NCI-H510A (cell line): ENCODE results near the gene POU6F2.
"Not testable (repeated sequence)": the region's sequence is repeated elsewhere in the genome, so short reads cannot be mapped to it uniquely, and the experiment has no call there.

Experiments
- DNase-seq: peaks from one replicate; lab custom pipeline; 2025; lab: John Stamatoyannopoulos, UW

POU6F2 gene

DNA sequence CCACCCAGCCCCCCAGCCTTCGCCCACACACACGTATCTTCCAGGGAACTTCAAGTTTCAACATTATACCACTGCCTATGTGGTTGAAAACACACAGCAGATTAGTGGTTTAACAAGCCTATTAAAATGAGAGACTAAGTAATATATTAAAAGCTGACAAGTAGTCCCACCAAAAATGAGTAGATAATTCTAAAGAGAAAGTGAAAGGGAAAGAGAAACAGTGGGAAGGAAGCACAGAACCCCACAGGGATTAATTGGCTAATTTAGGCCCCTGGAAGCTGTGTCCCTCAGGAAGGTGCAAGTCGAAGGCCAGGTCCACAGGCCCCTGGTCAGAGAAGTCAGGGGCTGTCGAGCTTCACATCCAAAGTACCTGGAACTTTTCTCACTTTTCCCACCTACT lies 378.0 kb downstream of the POU6F2 start:
- no peak for DNase-seq

DNA sequence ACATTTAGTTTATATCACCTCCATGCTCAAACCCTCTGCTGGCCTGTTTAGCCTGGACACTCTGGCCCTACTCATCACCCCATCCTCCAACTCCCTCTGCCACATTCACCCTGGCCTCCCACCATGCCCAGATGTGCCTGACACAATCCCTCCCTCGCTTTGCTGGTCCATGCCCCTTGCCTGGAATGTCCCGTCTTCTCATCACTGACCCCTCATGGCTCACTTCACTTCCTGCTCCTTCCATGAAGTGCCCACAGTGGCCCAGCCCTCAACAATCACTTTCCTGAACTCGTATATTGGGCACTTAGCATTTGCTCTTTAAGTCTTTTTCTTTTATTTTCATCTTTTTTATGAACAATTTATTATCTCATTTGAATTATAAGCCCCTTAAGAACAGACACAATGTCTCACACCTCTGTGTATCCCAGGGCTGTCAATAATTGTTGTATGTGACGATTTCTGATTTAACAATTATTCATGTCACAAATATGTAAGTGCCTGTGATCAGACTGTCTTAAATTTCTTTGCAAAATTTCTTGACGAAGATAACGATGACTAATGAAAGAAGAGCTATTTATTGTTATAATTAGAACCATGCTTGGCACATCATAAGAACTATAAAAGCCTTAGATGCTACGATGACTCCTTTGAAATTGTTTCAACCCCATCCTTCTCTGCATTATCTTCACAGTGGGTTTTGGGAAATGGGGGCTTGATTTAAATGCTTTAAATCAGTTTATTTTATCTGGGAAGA lies 378.6 kb downstream of the POU6F2 start:
- DNase-seq = no peak

DNA sequence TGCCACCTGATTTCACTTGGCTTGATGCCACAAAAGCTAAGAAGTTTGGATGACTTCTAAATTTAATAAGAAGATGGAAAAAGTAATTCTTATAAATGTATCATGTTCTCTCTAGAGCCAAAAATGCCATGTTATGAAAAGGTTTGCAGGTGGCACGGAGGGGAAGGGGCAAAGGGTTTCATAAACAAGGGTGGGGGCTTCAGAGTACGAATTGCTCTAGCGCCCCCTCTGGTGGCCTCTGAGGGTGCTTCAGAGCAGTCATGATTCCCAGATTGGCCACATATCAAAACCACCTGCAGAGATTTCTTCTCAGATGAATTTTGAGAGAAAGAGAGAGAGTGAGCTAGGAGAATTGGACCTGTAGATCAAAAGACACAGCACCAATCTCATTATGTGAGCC lies 379.9 kb downstream of the POU6F2 start:
- DNase-seq = no peak

DNA sequence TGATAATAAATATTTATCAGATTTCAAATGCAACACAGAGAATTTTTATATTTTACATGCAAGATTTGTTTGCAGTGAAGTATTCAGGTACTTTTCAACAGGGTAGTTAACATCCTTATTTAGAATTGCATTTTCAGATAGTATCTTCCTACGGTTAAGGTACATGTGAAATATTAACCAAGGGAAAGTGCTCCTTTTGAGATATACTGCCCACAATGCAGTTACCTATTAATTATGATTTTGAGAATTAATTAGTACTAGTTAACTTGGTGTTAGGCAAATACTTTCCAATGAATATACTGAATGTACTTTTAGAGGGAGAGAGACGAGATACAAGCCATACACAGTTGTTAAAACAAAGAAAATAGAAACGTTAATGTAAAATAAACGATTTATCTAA lies 382.3 kb downstream of the POU6F2 start:
- no peak for DNase-seq

DNA sequence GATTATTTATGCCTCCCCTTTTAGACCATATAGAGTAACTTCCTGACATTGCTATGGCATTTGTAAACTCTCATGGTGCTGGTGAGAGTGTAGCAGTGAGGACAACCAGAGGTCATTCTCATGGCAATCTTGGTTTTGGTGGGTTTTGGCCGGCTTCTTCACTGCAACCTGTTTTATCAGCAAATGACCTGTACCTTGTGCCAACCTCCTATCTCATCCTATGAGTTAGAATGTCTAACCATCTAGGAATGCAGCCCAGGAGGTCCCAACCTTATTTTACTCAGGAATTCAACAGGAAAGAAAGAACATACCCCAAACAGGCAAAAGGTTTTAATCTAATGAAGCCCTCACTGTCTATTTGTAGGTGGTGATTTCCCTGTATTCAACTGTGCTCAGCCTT lies 383.1 kb downstream of the POU6F2 start:
- DNase-seq = no peak

DNA sequence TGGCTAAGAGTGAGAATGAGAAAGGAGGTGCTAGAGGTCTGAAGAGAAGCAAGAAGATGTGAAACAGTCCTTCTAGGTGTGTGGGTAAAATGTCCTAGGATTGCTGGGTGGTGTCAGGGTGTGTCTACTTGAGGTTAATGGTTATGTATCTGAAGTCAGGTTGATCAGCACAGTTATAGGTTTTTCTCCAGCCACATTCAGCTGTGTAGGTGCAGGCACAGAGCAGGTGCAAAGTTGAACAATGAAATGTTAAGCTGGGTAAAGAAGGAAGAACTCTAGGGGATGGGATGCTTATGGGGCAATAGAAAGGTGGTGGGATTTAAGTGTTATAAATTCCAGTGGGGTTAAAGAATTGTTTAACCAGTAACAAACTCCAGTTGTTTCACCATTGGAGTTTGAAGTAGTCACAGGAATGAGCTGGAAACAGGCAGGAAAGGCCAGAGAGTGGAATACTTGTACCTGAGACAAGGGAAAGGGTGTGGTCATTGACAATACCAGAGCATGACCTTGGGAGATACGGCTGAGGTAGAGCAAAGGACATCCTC lies 388.1 kb downstream of the POU6F2 start:
- DNase-seq = no peak

DNA sequence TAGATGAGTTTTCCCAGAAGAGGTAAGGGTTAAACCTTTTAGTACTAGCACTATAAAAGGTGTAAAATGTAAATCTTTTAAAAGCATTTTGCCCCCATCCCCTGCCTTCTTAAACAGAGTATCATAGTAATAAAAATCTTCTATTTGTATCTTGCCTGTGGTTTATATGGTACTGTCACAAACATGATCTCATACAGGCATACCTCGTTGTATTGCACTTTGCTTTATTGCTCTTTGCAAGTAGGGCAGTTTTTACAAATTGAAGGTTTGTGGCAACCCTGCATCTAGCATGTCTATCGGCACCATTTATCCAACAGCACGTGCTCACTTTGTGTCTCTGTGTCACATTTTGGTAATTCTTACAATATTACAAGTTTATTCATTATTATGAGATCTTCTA lies 389.7 kb downstream of the POU6F2 start:
- no peak for DNase-seq

DNA sequence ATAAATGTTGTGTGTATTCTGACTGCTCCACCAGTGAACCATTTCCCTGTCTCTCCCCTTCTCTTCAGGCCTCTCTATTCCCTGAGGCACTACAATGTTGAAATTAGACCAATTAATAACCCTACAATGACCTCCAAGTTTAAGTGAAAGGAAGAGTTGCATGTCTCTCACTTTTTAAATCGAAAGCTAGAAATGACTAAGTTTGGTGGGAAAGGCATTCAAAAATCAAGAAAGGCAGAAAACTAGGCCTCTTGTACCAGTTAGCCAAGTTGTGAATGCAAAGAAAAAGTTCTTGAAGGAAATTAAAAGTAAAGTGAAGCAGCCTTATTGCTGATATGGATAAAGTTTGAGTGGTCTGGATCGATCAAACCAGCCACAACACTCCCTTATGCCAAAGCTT lies 390.2 kb downstream of the POU6F2 start:
- no peak for DNase-seq

DNA sequence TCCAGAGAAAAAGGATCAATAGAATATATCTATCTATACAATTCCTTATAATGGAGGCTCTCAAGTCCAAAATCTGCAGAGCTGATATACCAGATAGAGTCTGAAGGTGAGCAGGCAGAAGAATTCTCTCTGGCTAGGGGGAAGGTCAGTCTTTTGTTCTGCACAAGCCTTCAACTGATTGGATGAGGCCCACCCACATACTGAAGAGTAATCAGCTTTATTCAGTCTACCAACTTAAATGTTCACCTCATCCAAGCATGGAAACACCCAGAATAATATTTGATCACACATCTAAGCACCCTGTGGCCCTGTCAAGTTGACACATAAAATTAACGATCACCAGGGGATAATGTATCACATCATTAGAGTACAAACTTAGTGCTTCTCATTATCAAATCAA lies 394.7 kb downstream of the POU6F2 start:
- no peak for DNase-seq

DNA sequence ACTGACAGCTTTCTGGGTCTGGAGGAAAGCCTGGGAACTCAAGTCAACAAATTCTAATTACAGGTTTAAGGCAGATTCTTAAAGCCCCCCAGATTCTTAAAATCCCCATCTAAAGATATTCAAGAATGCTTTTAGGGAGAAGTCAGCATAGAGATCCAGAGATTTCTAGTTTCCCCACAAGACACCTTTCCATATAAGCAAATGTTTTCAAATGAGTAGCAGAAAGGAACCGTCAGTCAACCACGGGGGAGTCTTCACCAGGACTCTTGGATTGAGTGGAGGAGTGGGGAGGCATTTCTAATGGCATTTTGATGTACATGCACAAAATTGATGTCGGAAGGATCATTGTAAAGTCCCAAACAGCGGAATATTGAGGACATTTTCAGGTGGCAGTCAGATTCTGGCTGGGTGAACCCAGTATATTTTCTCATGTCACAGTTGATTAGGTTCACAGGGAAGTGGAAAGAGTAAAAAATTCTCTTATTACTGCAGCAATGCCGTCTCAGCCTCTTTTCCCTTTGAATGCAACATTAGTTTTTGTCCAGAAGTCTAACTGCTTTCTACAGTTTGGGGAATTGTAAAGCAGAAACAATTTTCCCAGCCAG lies 396.8 kb downstream of the POU6F2 start:
- DNase-seq = no peak

DNA sequence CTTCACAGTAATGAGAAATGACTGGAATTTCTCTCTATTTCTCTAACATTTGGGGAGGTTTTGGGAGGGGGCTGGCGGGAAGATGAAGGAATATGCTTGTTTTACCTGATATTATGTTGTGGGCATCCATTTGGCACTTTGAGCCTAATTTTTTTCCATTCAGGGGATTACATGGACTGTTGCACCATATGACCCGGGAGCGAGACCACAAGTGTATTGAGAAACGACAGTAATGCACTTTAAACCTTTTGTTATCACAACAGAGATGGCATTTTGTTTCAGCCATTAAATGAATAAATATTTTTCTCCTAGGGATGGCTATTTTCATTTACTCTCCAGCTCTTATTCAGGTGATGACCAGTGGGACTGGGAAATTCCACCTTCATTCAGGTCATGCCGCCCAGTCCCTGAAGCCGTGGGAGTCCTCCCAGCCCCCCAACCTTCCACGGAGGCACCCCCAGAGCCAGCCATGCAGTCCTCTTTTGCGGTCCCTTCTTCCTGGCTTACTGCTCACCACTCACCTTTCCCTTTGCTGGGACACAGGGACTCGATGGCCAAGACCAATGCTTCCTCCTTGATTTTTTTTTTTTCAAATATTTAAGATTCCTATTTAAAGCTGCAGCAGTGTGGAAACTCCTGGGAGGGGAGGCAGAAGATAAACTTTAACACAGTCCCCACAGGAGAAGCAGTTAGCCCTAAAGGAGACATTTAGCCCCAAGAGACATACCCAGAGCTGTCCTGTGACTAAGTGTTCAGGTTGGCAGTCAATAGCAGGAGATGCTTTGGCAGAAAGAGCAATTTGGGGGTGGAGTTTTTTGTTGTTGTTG lies 397.6 kb downstream of the POU6F2 start:
- no peak for DNase-seq

DNA sequence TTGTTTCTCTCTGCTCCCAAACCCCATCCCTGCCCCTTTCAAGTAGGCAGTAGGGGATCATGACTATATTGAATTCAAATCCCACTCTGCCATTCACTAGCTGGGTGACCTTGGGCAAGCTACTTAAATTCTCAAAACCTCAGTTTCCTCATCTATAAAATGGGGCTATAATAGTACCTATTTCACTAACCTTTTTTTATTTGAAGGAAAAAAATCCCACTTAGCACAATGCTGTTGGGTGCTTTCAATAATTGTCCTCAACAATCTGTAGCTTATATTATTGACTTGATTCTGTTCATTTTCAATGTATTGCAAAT lies 398.1 kb downstream of the POU6F2 start:
- no peak for DNase-seq

DNA sequence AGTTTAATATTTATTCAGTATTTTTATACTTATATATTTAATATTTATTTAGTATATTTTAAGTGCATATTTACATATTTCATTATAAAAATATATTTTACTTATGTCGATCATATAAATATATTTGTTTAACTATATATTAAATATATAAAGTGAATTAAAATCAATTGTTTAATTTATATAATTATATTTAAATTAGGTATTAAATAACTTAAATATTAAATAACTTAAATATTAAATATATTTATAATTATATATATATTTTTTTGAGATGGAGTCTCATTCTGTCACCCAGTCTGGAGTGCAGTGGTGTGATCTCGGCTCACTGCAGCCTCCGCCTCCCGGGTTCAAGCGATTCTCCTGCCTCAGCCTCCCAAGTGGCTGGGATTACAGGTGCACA lies 399.2 kb downstream of the POU6F2 start:
- not testable (repeated sequence) for DNase-seq

DNA sequence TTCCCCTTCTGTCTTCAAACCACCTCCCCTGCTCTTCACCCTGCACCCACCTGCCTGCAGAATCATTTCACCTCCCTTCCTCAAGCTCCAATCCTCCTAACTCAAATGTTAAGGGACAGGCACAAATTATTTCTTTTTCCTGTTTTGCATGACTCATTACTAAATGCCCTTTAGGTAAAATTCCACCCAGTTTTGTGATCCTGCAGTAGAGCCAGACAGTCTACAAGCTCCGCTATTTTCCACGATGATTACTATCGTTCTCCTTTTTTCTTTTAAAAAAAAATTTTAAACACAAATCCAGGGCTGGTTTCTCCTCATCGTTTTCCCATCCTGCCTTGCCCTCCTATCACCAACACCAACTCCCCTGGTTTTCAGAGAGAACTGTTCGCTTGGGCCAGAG lies 401.7 kb downstream of the POU6F2 start:
- no peak for DNase-seq

DNA sequence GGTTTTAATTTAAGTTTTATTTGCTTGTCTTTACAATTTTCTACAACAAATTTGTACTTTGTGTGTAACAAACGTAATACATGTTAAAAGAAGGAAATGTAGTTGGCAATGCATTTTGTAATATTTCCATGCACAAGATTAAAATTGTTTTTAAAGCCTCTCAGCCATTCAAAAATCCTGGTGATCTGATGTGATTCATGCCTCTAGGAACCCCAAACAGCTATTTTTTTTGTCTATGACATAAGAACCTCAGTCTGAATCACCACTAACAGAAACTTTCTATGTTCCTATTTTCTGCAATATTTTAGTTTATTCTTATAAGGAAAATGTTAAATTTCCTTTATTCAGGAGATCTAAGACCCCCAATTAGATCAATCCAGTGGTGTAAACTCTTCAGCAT lies 405.4 kb downstream of the POU6F2 start:
- DNase-seq = no peak

DNA sequence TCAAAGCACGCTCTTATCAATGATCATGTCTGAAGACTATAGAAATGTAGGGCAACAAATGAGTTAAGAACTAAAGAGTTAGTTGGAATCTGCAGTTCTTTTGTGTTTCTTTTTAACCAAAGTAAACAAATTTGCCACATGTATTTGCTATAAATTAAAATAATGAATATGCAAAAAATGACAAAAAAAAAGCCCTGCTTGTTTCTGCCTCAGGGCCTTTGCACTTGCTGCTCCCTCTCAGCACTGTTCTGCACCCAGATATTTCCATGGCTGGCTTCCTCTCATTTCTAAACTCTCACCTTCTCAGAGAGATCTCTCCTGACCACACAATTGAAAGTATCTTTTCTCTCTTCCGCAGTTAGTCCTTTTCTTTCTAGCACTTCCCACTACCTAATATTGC lies 406.7 kb downstream of the POU6F2 start:
- DNase-seq = no peak

DNA sequence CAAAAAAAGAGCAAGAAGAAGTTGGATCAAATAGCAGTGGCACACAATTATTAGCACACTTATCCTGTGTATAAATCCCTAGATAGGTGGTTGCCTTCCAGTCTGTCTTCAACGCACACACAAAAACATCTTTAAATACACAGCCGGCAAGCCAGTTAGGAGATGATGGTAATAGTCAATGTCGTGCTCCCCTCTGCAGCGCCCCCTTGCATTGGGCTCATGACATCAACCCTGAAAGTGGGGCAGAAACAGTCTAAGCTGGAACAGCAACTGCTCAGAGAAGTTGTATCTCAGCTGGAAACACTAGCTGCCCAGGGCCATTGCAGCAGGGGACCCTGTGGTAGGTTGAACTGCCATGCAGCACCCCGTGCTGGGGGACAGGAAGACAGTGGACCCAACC lies 409.0 kb downstream of the POU6F2 start:
- DNase-seq = no peak

DNA sequence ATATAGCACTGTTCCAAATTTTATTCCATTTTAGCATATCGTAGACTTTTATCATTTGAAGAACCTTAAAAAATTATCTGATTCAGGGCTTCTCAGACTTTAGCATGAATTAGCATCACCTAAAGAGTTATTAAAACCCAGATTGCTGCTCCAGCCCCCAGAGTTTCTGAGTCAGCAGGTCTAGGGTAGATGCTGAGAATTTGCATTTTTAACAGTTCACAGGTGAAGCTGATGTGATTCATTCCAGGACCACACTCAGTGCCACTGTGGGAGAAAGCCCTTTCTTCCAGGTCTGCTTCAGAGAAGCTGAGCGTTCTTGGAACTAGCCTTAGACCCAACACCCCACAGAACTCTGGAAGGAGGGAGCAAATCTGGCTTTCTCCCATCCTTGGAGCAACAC lies 414.4 kb downstream of the POU6F2 start:
- no peak for DNase-seq

DNA sequence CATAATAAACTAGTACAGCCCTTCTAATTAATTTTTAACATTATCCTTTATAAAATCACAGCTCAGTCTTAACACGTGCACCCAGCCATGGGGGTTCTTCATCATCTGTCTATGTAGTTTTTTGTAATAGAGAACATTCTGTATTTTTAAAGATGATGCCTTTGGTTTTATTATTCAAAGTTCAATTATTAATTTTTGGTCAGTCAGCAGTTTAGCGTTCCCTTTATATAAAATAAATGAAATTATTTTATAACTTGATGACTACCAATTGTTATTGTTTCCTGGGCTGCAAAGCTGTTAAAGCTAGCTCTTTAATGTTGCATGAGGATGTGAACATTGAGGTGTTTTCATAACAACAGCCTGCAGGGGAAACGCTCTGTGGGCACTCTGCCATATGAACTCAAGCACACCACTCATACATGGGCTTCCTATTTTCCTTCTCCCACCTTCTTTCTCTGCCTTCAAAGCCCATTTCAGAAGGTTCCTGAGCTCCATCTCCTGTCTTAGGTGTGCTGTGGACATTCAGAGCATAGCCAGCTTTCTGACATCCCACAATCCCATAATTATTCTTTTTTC lies 416.5 kb downstream of the POU6F2 start:
- no peak for DNase-seq

DNA sequence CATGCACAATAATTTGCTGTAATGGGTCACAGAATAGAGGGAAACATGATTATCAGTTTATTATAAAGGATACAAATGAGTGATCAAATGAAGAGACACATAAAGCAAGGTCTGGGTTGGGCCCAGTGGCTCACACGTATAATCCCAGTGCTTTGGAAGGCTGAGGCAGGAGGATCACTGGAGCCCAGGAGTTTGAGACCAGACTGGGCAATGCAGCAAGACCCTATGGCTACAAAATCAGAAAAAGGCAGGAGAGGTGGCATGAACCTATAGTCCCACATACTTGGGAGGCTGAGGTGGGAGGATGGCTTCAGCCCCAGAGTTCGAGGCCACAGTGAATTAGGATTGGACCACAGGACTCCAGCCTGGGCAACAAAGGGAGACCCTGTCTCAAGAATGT lies 421.7 kb downstream of the POU6F2 start:
- DNase-seq = no peak

DNA sequence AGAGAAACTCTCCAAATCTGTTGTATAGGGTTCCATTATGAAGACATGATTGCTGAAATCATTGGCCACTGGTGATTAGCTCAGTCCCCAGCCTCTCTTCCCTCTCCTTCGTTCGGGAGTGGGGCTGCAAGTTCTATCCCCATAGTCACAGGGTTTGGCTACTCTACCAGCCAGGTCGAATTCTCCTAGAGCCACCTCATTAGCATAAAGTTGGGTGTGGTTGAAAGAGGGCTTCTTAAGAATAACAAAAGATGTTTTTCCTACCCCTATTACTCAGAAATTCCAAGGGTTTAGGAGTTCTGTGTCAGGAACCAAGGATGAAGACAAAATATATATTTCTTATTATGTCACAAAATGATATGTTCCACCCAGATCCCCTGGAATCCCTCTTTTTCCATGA lies 422.3 kb downstream of the POU6F2 start:
- DNase-seq = no peak

DNA sequence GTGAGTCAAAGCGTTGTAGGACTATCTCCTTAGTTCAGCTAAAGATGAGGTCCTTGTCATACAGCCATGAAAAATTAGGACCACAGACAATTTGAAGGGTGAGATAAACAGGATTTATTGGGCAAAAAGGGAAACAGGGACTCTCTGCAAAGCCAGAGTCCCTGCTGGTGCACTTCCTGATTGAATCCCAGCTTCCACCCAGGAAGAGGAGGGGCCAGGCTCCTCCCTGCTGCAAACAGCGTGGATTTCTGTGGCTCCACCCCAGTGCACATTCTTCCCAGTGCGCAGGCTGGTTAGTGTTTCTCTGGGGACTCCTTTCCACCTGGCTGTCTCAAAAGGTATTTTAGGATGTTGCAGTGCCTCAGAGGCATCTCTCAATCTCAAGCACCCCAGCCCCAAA lies 423.1 kb downstream of the POU6F2 start:
- DNase-seq = no peak

DNA sequence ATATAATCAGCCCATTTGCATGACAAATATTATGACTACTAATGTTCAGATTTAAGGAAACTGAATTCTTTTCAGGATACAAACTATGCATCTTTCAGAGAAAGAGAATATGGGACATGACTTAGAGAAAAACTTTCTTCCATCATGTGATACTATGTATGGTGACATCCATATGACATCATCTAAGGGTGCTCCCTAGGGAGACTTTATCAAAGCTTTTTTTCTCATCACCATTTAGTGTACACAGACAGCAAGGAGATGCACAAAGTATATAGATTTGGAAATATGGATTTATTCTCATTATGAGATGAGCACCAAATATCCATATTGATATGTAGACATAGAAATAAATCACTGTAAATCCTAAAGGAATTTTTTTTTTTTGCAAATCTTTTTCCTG lies 424.3 kb downstream of the POU6F2 start:
- DNase-seq = no peak
